NCI-H526 (cell line): ENCODE measurements around the gene GATAD2A.
A peak's percentile ranks its signal among the peaks of the same experiment; 100 is the strongest.
"Not testable (repeated sequence)": the region's sequence is repeated elsewhere in the genome, so short reads cannot be mapped to it uniquely, and the experiment has no call there.

Experiments
- DNase-seq, 2 experiments: peaks; one replicate each; lab custom pipeline; 2025; lab: John Stamatoyannopoulos, UW

The GATAD2A gene

GRCh38 chr19:19447536-19448237 lies 42.2 kb downstream of the GATAD2A start:
- DNase-seq, result no peak

GRCh38 chr19:19448238-19448544 lies 42.7 kb downstream of the GATAD2A start:
- DNase-seq, result no peak

DNA sequence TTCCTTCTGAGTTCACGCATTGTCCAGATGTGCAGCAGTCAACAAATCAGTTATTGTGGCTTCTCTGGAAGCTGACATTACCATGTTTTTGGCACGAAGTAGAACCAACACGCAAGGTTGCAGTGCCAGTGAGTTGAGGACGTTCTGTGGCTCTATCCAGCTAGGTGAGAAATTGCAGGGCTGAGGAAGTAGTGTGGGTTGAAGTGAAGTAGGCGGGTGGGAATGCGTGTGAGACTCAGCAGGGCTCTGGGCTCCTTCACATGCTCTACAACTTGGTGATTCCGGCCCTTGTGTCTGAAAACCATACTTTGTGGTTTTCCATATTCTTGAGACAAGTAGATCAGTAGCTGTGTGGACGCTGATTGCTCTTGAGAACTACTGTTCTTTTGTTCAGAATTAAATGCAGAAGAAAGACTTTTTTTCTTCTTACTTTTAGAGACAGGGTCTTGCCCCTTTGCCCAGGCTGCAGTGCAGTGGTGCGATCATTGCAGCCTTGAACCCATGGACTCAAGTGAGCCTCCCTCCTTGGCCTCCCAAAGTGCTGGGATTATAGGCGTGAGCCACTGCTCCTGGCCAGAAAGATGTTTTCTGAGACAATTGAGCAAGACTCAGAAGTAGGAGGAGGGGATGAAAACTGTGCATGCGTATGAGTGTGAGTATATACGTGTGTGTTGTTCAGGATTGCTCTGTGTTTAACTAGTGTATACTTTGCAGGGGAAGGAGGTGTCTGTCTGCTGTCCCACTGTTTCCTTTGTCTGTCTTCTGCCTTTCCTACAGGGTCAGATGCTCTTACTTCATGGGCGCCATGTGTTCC lies 46.2 kb downstream of the GATAD2A start:
- DNase-seq, result no peak

- no peak for DNase-seq
These were observed 47.0 kb downstream of the GATAD2A start for GRCh38 chr19:19452243-19453124.

- no peak for DNase-seq
These were observed 47.6 kb downstream of the GATAD2A start for GRCh38 chr19:19453125-19453454.

GRCh38 chr19:19455166-19455919 lies 49.9 kb downstream of the GATAD2A start:
- DNase-seq, result not testable (repeated sequence)

DNA sequence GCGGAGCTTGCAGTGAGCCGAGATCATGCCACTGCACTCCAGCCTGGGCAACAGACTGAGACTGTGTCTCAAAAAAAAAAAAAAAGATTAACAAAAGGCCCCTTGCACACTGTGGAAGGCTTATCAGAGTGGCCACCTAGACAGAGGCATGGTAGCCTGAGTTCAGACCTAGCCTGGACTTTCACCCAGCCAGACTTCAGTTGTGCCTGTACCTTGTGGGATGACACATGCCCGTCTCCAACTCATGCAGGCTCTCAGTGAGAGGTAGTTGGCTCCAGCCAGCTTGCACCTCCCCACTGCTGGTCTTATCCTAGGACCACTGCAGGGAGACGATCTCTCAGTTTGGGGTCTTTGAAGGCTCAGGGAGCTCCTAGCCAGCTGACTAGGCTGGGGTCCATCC lies 52.2 kb downstream of the GATAD2A start:
- no peak for DNase-seq

DNA sequence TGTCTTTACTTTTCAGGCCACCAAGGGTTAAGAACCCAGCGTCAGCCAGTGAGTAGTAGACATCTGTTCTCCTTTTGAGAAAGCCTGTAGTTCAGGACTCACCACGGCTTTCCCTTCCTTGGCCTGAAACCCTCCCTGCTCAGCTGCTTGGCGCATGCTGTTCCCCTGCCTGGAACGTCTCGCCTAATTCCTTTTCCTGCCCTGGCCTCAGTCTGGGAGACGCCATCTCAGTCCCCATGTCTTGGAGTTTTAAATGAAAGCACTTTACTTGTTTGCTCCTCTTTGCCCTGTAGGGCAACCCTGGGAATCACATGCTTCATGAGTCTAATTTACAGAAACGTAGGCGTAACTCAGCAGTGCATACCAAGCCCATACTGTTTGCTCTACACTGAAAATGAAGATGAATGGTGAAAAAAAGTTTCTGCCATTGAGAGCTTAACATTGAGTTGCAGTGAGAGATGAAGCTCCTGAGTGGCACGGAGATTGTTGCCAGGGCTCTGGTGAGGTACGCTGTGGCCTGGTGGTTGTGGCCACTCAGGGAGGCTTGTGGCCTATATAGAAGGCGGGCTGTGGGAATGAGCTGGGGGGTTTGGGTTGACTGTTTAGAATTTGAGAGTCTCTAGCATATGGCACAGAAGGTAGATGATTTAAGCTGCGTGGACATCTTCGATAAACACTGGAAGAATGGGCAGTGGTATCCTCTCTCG lies 52.8 kb downstream of the GATAD2A start:
- DNase-seq, result no peak

GRCh38 chr19:19459073-19459472 lies 53.6 kb downstream of the GATAD2A start:
- no peak for DNase-seq

- no peak for DNase-seq
These were observed 54.3 kb downstream of the GATAD2A start for GRCh38 chr19:19459707-19460251.

GRCh38 chr19:19460258-19460731 lies 54.8 kb downstream of the GATAD2A start:
- DNase-seq, result no peak

GRCh38 chr19:19460761-19461265 lies 55.3 kb downstream of the GATAD2A start:
- DNase-seq, result no peak

- no peak for DNase-seq
These were observed 55.8 kb downstream of the GATAD2A start for GRCh38 chr19:19461306-19461670.

GRCh38 chr19:19461671-19462622 lies 56.5 kb downstream of the GATAD2A start:
- peak in 1 of 2 experiments; percentile 8 for DNase-seq

- no peak for DNase-seq
These were observed 58.1 kb downstream of the GATAD2A start for GRCh38 chr19:19463348-19464117.

DNA sequence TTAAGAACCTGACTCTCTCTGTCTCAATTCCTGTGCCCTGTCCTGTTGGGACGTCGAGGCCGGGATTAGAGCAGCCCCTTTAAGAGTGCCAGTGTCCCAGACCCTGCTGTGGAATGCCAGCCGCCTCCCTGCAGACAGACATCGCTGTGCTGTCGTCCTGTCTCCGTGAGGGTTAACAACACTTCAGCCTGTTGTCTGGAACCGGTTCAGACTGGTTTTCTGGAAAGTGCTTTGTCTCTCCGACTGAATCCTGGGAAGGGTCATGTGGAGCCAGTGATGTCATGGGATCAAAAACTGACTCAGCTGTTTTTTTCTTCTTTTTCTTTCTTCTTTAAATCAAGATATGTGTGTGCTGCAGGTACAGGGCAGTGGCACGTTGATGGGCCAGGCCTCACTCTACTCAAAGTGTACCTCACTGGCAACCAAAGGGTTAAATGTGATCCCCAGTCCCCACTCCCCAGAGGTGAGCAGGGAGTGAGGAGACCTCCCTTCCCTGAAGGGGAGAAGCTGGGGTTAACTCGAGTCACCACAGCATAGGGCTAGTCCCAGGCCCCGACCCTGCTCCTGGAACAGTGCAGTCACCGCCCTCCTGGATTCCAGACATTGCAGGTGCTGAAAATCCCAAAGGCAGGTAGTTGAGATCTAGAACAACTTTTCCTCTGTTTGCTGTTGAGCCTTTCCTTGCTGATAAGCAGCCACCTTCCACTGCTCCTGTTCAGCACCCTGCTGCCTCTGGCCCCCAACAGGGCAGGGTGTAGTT lies 59.0 kb downstream of the GATAD2A start:
- no peak for DNase-seq

- no peak for DNase-seq
These were observed 60.1 kb downstream of the GATAD2A start for GRCh38 chr19:19465436-19466070.

DNA sequence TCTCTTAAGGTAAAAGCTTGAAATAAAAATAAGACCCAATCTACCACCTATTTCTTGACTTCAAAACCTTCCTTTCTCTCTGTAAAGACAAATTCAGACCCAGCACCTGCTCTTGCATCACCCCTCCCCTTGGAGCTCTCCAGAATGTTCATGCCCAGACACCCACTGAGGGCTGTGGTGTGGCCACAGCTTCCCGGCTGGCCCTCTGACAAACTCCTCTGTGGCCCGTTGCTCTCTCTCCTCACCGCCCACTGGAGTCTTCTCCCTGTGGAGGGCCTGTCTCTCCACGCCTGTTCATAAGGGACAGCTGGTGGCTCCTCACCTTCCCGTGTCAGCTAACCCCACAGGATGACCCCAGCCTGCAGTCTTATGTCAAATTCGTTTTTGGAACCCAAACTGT lies 60.7 kb downstream of the GATAD2A start:
- no peak for DNase-seq
